ENCODE measurements around the gene DUSP9.

Gene DUSP9

DNA sequence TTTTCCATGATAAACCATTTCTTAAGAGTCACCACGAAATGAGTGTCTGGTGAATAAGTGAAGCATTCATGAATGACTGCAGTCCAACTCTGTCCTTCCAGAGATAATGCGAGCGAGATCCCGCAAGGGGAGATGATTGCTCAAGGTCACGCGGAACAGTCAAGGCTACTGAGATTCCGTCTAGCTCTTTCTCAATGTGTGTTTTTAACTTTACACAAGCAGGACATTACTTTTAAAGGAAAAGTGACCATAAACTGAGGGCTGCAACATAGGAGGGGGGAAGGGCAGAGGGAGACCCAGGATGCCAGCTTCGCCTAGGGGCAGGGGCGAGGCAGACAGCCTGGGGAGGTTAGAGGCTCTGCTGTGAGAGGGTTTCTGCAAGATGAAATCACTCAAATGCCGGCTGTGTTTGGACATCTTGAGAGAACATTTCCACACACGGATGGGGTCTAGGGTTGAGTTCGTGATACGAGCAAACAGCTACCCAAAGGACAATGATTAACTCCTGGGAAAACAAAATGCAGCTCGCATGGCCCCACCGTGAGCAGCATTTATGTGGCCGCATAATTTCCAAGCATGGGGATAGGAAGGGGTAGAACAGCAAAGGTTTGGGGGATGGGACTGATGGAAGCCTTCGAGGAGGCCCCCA lies 24.2 kb upstream of the DUSP9 start:
- DNase-seq = no peak

DNA sequence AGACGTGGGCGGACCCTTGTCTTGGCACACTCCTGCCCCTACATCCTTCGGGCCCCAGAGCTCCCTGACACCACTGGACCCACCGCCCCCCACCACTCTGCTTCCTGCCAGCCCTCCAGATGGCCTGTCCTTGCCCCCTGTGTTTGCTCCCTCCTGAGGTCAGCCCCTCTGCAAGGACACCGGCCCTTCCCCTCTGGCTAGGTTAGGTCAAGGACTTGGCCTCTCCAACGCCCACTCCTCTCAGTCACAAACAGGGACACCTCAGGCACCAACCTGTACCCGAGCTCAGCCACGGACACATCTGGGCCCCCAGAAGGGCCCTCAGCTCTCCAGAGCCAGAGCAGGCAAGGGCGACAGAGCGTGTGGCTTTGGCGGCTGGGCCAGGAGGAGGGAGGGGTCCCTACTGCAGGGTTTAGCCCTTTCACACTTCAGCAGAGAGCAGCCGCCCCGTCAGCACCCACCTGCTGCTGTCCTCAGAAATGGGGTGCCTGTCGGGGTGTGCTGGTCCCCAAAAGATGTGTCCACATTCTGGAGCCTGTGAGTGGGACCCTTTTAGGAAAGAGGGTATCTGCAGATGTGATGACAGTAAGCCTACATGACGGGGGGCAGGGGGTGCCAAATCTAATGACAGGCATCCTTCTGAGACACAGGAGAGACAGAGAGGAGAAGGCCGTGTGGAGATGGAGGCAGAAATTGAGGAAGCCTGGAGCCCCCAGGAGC lies 23.5 kb upstream of the DUSP9 start:
- DNase-seq = no peak

DNA sequence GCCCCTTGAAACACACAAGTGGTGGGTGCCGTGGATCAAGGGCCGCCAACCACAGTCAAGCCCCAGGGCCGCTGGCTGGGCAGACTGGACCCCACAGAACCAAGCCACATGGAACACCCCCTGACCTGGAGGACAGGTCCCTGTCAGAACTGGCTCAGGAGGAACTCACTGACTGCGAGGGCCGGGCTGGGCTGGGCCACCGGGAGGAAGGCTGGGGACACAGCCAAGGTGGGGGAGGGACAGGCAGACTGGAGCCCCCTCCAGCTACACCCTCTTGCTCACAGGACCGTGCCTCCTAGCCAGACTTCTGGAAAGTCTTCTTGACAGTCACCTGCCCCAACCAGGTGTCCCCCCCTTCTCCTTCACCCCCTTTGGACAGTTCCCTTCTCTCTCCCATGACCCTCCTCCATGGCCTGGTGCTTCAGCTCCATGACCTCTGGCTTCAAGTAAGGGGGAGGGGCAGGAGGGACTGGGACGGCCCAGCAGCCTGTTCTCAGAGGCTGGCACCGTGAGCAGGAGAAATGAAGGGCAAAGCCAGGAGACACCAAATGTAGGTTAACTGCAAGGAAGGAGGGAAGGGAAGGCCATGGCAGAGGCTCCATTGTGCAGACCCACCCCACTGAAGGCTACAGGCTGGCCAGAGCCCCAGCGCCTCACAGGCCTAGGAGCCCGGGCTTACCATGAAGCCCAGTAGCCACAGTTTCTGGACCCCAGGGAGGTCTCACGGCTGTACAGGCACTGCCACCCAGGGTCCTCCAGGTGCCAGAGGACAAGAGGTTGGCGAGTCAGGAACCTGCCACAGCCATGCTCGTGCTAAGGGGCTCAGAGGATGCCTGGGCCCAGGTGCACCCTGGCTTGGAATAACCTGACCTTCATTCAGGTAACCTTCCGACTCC lies 22.6 kb upstream of the DUSP9 start:
- DNase-seq = no peak

DNA sequence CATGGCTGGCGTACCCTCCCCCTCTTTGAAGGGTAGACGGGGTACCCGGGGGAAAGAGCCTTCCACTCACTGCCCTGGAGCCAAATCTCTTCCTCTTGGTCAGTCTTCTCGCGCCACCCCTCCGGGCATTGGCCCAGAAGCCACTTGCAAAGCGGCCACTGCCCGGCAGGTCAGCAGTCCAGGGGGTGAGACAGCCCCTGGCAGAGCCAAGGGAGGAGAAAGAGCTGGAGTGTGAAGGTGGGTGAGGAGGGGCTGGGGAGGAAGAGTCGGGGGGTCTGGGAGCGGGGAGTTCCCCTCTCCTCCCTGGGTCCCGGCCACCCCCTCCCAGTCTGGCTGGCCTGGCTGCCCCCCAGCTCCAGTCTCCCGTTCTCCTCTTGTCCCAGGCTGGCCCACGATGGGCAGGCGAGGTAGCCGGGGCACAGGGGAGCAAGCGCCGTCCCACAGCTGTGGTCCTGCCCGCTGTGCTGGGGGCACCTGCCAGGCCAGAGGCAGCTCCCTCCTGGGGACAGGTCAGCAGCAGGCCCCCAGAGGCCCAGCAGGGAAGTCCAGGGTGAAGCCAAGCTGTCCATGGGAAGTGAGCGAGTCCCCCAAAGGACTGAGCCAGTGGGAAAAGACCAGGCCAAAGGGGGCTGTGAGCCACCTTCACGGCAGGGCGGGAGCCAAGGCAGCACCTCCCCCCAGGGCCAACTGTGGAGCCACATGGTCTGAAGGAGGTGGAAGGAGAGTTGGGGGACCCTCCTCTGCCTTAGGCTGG lies 21.6 kb upstream of the DUSP9 start:
- DNase-seq = no peak

DNA sequence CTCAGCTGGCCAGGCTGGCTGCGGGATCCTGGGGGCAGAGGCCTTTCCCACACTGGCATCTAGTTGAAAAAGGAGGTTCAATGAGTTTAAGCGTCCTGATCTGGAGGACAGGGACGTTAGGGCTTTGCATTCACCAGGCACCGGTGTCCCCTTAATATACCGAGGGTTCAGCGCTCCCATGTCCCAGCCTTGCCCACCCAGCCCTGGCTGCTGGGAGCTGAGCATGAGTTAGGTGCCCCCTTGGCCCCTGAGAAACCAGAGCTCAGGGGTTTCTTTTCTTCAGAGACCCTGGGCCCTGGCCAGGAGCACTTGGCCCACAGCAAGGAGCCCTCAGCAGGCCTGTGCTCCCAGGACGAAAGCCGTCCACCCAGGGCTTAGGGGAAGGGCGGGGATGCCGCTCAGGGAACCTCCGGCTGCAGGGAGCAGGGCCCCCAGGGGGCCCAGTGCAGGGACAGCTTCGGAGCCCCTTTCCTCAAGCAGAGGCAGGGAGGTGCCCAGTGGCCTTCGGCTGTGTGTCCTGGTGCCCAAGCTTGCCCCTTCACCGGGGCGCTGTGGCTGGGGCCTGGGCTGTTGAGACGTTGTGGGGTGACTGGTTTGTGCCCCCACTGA lies 20.9 kb upstream of the DUSP9 start:
- no peak for DNase-seq

DNA sequence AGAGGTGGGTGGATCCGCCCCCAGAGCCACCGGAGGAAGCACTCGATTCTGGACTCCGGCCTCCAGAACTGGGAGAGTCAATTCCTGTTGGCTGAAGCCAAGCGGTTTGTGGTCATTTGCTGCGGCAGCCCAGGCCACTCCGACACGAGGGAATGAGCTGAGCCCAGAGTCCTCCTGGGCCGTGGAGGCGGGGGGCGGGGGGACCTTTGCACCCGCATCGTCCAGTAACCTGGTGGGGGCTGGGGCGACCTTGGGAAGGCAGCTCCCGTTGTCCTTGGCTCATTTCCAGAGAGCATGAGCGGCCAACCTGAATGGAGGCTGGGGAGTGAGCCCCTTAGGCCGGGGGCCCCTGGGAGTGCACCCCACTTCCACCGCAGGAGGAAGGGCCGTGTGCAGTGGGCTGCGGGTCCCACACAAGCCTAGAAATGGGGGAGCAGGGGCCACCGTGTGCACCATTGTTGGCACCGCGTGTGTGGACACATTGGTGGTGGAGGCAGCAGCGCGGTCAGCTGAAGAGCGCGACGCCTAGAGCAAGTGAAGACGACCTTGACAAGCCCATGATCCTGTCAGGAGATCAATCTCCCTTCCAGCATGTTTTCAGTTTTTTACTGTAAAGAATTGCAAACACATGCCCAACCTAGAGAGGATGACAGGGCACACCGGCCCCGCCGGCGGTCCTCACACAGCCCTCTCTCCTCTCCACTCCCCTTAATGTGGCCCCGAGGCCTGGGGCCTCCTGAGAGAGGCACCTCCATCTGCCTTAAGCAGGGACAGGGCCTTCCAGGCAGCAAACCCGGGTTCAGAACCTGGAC lies 19.9 kb upstream of the DUSP9 start:
- DNase-seq = no peak

DNA sequence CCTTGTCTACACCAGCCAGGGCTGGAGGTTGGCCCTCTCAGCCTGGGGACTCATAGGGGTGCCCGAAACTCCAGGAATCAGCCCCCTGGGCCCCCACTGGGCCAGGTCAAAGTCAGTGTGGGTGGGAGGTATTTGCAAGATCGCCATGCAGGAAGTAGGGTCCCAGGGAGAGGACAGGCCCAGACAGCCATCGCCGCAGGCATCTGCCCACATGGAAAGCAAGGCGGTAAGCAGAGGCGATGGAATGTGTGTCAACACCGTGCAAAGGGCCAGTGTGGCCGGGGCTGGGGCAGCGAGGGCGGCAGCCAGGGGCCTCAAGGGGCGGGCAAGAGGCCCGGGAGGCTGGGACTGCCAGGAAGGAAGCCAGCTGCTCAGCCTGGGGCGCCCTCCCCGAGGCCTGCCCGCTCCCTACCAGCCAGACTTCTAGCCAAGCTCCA lies 19.3 kb upstream of the DUSP9 start:
- no peak for DNase-seq

DNA sequence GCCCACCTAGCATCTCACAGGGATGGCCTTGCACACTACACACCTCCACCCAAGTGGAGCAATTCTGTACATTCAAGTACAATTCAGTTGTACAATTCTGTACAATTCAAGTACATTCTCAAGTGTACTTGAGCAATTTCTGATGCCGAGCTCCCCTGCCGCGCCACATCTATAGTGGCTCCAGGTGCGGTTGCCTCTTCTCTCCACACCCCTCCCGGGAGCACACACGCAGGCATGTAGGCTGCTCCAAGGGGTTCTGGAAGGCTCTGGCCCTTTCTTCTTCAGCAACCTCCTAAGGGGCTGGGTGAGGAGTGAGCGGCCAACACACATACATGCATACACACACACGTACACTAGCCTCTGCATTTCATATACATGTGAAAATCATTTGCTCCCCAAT lies 18.9 kb upstream of the DUSP9 start:
- no peak for DNase-seq

DNA sequence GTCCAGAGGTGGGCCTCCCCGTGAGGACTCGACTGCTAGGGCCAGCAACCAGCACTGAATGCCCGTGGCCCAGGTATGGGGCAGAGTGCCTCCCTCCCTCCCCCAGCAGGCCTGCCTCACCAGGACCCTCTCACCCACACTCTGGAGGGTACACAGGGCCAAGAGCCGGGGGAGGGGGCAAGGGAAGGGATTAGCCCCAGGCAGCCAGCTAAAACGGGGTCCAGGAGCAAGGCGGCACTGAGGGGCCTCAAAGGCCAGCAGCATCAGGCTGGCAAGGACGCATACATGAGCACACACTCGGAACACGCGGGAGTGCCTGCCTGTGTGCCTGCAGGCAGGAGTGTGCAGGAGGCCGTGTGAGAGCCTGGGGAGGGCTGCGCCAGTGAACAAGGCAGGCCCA lies 18.3 kb upstream of the DUSP9 start:
- no peak for DNase-seq

DNA sequence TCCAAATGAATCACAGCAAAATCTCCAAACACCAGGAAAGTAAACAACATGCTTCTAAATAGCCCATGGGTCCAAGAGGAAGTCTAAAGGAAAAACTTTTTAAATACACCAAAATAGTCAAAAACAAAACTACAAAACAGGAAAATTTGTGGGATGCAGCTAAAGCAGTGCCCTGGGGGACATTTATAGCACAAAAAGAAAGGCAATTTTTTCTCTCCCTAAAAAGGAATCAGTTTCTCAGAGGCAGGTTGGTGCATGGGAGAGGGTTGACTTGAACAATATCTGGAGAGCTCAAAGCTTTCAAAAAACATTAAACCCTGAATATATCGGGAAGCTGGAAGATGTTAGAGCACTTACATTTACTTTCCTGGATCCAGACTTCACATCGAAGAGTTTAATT lies 15.7 kb upstream of the DUSP9 start:
- DNase-seq = no peak

DNA sequence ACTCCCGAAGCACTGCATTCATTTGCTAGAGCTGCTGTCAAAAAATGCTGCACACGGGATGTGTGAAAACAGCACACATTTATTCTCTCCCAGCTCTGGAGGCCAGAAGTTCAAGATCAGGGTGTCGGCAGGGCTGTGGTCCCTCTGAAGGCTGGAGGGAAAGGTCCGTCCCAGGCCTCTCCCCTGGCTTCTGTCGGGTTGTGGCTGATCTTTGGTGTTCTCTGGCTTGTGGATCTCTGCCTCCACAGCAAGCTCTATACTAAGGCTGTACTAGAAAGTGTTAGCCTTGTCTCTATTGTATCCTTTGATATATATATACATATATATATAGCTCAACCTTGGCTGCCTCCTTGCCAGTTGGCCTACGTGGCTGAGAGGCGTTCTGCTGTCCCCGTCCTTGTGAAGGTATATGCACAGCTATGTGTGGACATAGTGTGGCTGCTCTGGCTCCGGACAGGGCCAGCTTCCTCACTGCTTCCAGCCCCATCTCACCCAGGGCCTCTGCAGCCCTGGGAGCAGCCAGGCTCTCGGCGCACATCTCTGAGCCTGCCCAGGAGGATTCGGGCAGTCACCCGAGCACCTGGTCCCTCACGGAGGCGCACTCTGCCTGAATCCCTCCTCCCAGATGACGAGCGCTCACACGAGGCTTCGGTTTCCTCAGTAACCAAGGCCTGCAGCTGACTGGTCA lies 15.0 kb upstream of the DUSP9 start:
- DNase-seq = no peak

DNA sequence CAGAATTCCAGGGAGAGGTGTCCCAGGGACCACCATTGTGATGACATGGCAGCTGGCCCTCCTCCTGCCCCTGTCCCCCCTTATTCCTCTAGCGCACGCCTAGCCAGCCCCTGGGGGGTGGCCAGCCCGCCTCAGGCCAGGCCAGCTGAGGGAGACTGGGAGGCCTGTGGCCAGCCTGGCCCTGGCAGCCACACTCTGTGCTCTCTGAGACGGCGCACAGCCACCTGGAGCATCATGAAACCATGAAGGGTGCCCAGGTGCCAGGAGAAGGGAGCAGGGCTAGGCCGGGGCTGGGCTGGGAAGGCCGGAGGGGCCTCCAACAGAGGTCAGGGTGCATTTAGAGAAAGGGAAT lies 14.4 kb upstream of the DUSP9 start:
- no peak for DNase-seq

DNA sequence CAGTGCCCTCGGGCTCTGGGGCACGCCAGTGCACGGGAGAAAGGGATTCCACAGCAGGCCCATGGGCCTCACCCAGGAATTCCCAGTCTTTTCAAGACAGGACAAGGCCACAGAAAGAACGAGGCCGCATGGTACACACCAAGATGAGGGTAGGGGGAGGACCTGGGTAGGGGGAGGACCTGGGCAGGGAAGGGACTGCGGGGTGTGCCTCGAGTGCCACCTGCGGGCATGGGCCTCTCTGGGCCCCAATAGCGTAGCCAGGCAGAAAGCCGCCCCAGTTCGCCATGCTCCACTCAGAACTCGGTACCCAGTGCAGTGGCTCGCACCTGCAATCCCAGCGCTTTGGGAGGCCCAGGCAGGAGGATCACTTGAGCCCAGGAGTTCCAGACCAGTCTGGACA lies 14.0 kb upstream of the DUSP9 start:
- DNase-seq = no peak

DNA sequence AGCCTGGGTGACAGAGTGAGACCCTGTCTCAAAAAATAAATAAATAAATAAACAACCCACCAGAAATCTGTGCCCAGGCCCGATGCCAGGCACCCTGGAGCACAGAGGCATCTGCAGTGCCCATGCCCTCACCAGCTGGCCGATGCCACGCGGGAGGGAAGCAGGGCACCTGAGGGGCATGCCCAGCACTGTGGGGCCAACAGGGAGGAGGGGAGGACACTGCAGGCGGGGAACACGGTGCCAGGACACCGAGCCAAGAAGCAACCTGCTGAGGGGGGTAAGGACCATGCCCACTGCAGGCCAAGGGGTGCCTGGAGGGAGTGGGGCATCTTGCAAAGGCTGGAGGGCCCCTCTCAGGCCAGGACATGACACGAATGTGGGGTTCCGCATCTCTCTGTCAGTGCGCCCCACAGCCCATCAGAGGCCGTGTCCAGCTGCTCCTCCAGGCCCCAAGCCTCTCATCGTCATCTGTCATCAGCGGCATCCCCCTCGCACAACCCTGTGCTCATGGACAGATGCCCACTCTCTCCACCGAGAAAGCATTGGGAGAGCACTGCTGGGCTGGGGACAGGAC lies 13.3 kb upstream of the DUSP9 start:
- DNase-seq = no peak

DNA sequence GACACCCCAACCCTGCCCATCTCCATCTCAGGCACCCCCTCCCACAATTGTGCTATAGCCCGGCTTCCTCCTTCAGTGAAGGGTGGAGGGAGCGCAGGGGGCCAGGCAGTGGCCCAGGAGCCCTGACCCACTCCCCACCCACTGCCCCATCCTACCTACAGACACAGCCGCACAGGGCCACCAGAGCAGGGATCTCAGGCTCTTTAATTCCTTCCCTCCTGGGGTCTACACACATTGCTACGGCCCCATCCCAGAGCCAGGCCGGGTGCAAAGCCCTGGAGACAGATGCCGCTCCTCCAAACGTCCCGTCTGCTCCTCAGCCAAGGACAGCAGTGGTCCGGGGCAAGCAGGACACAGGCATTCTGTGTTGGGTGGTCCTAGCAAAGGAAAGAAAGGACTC lies 12.8 kb upstream of the DUSP9 start:
- DNase-seq = no peak

DNA sequence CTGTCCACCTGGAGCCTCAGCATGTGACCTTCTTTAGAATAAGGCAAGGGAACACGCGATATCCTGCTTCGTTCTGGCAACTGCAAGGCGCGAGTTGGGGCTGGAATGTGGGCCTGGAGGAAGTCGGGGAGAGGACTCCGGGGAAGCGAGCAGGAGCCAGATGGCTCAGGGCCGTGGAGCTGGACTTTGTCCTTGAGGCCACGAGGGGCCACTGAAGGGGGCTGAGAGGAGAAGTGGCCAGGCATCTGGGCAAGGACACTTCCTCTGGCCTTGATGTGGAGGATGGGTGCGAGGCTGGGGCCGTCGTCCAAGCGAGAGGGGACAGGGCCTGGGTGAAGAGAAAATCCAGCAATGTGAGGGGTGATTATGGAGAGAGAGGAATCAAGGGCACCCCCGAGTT lies 12.2 kb upstream of the DUSP9 start:
- DNase-seq = no peak

DNA sequence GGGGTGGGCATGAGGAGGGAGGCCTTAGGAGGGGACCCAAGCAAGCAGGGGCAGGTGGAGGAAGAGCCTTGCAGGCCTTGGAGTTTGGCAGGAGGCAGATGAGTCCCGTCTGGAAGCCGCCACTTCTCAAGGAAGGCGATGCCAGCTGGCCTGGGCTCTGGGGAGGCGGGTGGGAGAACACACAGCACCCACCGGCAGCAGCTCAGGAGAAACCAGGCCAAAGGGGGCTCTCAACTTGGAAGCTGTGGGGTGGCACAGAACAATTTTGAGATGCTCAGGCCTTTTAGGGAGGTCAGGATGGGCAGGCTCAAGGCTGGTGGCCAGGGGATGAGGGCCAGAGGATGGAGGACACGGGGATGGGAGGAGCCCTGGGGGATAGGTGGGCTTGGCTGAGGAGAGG lies 11.6 kb upstream of the DUSP9 start:
- no peak for DNase-seq

DNA sequence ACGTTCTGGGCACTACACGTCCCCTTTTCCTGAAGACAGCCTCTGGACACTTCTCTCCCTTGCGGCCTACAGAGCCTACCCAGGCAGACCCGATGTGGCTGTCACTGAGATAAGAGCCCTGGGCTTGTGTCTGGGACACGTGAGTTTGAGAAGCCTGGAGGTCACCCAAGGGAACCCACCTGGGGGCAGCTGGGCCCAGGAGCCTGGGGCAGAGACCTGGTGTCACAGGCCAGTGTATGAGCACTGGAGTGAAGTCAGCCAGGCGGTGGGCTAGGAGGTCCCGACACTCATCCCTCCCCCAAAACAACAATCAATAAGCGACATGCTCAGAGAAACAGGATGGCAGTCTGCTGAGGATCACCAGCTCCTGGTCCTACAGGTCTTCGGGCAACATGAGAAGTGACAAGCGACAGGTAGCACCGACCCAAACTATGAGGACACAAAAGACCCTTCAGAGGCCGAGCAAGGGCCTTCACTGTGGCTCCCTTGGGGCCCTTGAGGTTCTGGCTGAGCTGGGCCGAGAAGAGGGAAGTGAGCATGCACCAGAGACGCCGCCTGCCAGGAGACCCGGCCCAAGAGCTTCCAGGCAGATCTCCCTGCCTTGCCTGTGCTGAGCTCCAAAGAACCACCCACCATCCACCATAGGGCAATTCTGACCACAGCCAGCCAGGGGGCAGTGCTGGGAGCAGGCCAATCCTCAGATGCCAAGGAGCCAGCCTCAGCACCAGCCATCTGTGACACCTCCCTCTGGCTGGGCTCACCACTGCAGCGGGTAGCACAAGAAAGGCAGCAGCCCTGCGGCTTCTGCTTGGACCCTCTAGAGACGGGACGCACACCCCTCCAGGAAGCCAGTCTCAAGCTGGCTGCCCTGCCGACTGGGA lies 11.0 kb upstream of the DUSP9 start:
- DNase-seq = peak; percentile 17

DNA sequence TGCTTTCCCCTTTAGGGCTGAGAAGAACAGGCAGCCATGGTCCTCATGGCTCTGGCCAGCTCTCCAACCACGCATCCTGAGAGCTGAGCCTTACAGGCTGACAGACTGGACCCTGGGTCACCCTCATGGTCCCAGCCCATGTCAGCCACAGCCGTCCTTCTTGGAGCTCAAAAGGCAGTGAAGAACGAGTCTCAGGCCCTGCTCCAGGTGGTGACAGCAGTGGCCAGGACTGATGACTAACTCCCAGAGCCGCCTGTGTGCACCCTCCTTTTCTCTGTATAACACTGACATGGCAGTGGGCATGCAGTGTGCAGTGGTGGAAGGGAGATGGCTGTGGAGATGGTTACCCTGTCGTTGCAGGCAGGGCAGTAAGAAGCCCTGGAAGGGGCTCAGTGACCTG lies 10.3 kb upstream of the DUSP9 start:
- DNase-seq = no peak

Data from NCI-H146 (cell line).